SH-SY5Y (cell line): ENCODE data around the gene KIN.

Experiments
- GATA2 ChIP-seq: IDR thresholded peaks from 2 replicates; pipeline ENCODE4 v1.6.1; 2011; ENCODE audit warnings: mild to moderate bottlenecking, low read depth, low read length
- GATA3 ChIP-seq: IDR thresholded peaks from 2 replicates; pipeline ENCODE4 v1.6.1; 2011; ENCODE audit warnings: low read depth, mild to moderate bottlenecking, low read length, moderate library complexity

DNA sequence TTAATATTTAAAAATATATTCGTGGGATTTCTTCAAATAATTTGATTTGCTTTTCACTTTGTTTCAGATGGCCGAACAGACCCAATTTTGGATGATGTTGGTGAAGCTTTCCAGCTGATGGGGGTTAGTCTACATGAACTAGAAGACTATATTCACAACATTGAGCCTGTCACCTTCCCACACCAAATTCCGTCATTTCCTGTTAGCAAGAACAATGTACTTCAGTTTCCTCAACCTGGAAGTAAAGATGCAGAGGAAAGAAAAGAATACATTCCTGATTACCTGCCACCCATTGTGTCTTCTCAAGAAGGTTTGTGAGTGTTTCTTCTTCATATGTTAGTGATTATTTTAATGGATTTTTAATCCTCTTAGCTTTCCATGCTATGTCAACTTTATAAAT lies 36.5 kb upstream of the KIN start:
- no peak for TF ChIP-seq GATA2
- TF ChIP-seq GATA3: no peak
